Skeletal muscle tissue (tissue), 4 donors: ENCODE measurements around the gene ZBTB43. TPM values are rescaled to one million over a fixed set of nuclear protein-coding genes. Genes with fewer than 3 reads are reported as not detected.

Experiments
- H3K27ac ChIP-seq: one replicate; pipeline ENCODE4 v1.7.0; 2013; ENCODE audit warnings: mild to moderate bottlenecking, low read depth, low read length, inconsistent platforms
- H3K27me3 ChIP-seq, 3 donors: one replicate each; pipeline ENCODE4 v1.7.0; 2013; ENCODE audit warnings: low read length in 3 of 3; ENCODE audit not compliant: control insufficient read depth in 3 of 3, insufficient read depth in 3 of 3
- H3K36me3 ChIP-seq, 3 donors: one replicate each; pipeline ENCODE4 v1.7.0; 2013; ENCODE audit warnings: low read length in 3 of 3; ENCODE audit not compliant: control insufficient read depth in 3 of 3, insufficient read depth in 3 of 3
- H3K4me1 ChIP-seq, 3 donors: one replicate each; pipeline ENCODE4 v1.7.0; 2013; ENCODE audit warnings: low read length in 3 of 3, mild to moderate bottlenecking in 3 of 3; ENCODE audit not compliant: control insufficient read depth in 3 of 3, insufficient read depth in 3 of 3
- H3K4me3 ChIP-seq, 3 donors: one replicate each; pipeline ENCODE4 v1.7.0; 2013; ENCODE audit warnings: low read length in 3 of 3
- H3K9ac ChIP-seq, 3 donors: one replicate each; pipeline ENCODE4 v1.7.0; 2013; ENCODE audit warnings: low read length in 3 of 3, mild to moderate bottlenecking in 3 of 3, moderate library complexity in 2 of 3, low read depth in 1 of 3
- H3K9me3 ChIP-seq, 3 donors: one replicate each; pipeline ENCODE4 v1.7.0; 2013; ENCODE audit warnings: low read length in 3 of 3; ENCODE audit not compliant: control insufficient read depth in 3 of 3
- total RNA-seq: library from RNA; depleted of rRNA; stranded (reverse); fragments of >200 nt; gene quantifications from one replicate; pipeline ENCODE4 v1.2.3, GENCODE V29; 2014
- donor health status: Osteomylitis.

The ZBTB43 gene
- total RNA-seq, 1 donor from 2014 or later: 12.0 TPM

DNA sequence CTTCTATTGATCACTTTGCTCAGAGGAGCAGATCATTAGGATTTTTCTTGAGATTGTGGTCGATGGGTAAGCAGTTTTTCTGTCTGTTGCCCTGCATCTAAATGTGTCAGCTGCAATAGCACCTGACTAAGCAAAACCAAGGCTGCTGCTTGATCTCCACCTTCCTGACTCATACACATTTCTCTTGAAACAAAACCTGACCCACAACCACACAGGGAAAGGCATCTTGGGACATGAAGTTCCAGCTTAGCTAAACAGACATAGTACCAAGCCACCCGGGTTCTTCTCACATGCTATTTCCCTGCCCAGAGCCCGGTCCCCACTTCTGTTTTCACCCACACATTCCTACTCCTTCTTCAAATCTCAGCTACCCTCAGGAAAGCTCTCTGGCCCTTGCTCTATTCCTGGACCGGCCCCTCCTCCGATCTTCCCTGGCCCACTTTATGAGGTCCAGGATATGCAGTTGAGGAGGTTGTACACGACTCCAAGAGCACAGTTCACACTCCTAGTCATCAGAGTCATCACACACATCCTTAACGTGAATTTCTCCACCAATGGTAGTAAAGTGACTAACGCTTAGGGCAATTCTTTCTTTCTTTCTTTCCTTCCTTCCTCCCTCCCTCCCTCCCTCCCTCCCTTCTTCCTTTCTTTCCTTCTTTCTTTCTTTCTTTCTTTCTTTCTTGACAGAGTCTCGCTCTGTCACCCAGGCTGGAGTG is 16.0 kb upstream of the ZBTB43 start:
- Histone ChIP-seq H3K9ac (no peak overlapping the region), H3K27ac (peak overlapping the region; percentile 32), H3K36me3 (no peaks in the 10 kb centered on the region), H3K4me3 (no peak overlapping the region), H3K4me1 (peaks cover 20 to 28% (median 24%) of the 10 kb centered on the region in 3 donors), H3K9me3 (no peaks in the 10 kb centered on the region), H3K27me3 (peaks cover 0 to 7% (median 0%) of the 10 kb centered on the region in 3 donors)

DNA sequence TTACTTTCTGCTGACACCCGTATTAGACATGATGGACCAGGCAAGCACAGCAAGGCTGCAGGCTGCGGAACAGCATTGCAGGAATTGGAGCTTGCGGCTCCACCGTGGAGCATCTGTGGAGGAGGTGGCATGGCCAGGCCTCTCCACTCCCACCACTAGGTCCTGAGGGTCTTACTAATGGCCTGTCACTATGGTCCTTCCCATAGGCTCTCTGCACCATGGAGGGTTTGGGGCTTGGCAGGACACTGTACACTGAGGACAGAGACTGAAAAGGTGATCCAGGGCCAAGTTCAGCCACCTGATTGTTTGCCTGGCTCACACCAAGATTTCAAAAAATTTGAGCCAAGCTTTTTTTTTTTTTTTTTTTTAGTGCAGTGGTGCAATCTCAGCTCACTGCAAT is 14.3 kb upstream of the ZBTB43 start:
- H3K4me1 ChIP-seq: peaks cover 7 to 20% (median 13%) of the 10 kb centered on the region in 3 donors
- no peak overlapping the region for H3K27ac ChIP-seq
- H3K27me3 ChIP-seq: peaks cover 0 to 11% (median 4%) of the 10 kb centered on the region in 3 donors
- H3K4me3 ChIP-seq: no peak overlapping the region
- H3K36me3 ChIP-seq: no peaks in the 10 kb centered on the region
- H3K9me3 ChIP-seq: no peaks in the 10 kb centered on the region
- H3K9ac ChIP-seq: no peak overlapping the region

GRCh38 chr9:126791406-126792230 is 13.2 kb upstream of the ZBTB43 start:
- peaks cover 7 to 20% (median 13%) of the 10 kb centered on the region in 3 donors for H3K4me1 ChIP-seq
- no peak overlapping the region for H3K9ac ChIP-seq
- H3K36me3 ChIP-seq: no peaks in the 10 kb centered on the region
- H3K9me3 ChIP-seq: no peaks in the 10 kb centered on the region
- H3K4me3 ChIP-seq: no peak overlapping the region
- peaks cover 0 to 11% (median 4%) of the 10 kb centered on the region in 3 donors for H3K27me3 ChIP-seq
- no peak overlapping the region for H3K27ac ChIP-seq

DNA sequence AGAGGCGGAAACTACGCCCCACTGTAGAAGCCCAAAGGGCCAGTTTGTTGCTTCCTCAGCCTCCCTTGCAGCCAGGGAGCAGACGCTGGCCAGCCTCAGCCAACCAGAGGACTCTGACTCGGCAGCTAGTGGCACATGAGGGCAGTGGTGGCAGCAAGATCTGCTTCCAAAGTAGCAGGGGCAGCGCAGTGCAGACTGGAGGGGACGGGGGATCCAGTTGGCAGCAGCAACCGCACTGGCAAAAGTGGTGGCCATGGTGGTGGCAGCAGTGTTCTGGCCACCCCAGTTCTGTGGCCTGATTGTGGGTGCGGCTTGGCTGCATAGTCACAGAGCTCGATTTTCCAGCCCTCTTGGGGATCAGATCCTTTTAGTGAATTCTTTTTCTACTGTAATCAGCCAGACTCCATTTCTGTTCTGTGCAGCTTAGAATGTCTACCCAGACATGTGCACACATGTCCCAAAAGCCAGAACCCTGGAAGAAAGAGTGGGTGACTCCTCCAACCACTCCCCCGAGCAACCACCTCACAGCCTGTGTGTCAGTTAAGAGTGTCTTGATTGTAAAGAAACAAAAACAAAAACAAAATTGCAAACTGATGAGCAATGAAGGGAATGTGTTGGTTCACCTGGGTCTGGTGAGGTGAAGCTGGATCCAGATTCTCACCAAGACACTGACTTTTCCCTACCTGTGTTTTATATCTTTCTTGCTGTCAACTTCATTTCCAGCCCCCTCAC is 11.0 kb upstream of the ZBTB43 start:
- no peaks in the 10 kb centered on the region for H3K36me3 ChIP-seq
- H3K9me3 ChIP-seq: no peaks in the 10 kb centered on the region

DNA sequence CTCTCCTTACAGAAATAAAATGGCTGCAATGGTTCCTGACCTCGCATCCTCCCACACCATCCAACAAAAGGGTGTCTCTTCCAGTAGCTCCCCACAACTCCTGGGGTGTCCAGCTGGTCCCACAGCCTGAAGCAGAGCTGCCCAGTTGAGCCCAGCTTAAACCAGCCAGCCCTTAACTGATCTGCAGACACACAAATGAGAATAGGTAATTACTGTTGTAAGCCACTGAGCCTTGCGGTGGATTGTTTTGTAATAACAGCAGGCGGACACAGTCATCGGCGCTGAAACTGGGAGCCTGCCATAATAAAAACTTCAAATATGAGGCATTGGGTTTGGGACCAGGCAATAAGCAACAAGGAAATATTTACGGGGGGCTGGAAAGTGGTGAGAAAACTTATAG is 10.4 kb upstream of the ZBTB43 start:
- Histone ChIP-seq H3K27me3 (peaks cover 0 to 11% (median 4%) of the 10 kb centered on the region in 3 donors), H3K4me1 (peaks cover 0 to 9% (median 0%) of the 10 kb centered on the region in 3 donors), H3K9me3 (no peaks in the 10 kb centered on the region), H3K9ac (peak overlapping the region in 1 of 3 donors; percentile 10), H3K4me3 (no peak overlapping the region), H3K27ac (no peak overlapping the region), H3K36me3 (no peaks in the 10 kb centered on the region)

More for the DNA sequence above, 11.0 kb upstream of the ZBTB43 start:
- Histone ChIP-seq H3K4me3 (no peak overlapping the region), H3K4me1 (peaks cover 1 to 10% (median 2%) of the 10 kb centered on the region in 3 donors), H3K9ac (no peak overlapping the region), H3K27me3 (peaks cover 0 to 11% (median 4%) of the 10 kb centered on the region in 3 donors), H3K27ac (no peak overlapping the region)

GRCh38 chr9:126796758-126797157 is 8.1 kb upstream of the ZBTB43 start:
- H3K4me3 ChIP-seq: no peak overlapping the region
- H3K27me3 ChIP-seq: peaks cover 0 to 11% (median 4%) of the 10 kb centered on the region in 3 donors
- H3K4me1 ChIP-seq: peaks cover 0 to 1% (median 0%) of the 10 kb centered on the region in 3 donors
- no peaks in the 10 kb centered on the region for H3K36me3 ChIP-seq
- no peak overlapping the region for H3K27ac ChIP-seq
- no peak overlapping the region for H3K9ac ChIP-seq
- H3K9me3 ChIP-seq: no peaks in the 10 kb centered on the region

- Histone ChIP-seq H3K4me3 (no peak overlapping the region), H3K27ac (no peak overlapping the region), H3K4me1 (no peaks in the 10 kb centered on the region)
These were observed 6.9 kb upstream of the ZBTB43 start for GRCh38 chr9:126797903-126798302.

GRCh38 chr9:126799034-126799433 is 5.8 kb upstream of the ZBTB43 start:
- H3K4me3 ChIP-seq: no peak overlapping the region
- H3K27me3 ChIP-seq: peaks cover 0 to 4% (median 2%) of the 10 kb centered on the region in 3 donors
- H3K9ac ChIP-seq: no peak overlapping the region
- no peak overlapping the region for H3K27ac ChIP-seq
- H3K36me3 ChIP-seq: no peaks in the 10 kb centered on the region
- H3K4me1 ChIP-seq: no peaks in the 10 kb centered on the region
- no peaks in the 10 kb centered on the region for H3K9me3 ChIP-seq

More at GRCh38 chr9:126797903-126798302, 6.9 kb upstream of the ZBTB43 start:
- Histone ChIP-seq H3K27me3 (peaks cover 0 to 10% (median 4%) of the 10 kb centered on the region in 3 donors), H3K36me3 (no peaks in the 10 kb centered on the region), H3K9me3 (no peaks in the 10 kb centered on the region), H3K9ac (no peak overlapping the region)

GRCh38 chr9:126802318-126803059 is 2.4 kb upstream of the ZBTB43 start:
- Histone ChIP-seq H3K9ac (no peak overlapping the region), H3K36me3 (peaks cover 0 to 5% (median 0%) of the 10 kb centered on the region in 3 donors), H3K4me1 (peaks cover 21 to 29% (median 21%) of the 10 kb centered on the region in 3 donors)

More at GRCh38 chr9:126802318-126803059, 2.4 kb upstream of the ZBTB43 start:
- Histone ChIP-seq H3K27me3 (no peaks in the 10 kb centered on the region), H3K4me3 (no peak overlapping the region), H3K27ac (no peak overlapping the region), H3K9me3 (no peaks in the 10 kb centered on the region)
